Activated effector memory CD4-positive, alpha-beta T cell treated with anti-CD3 and anti-CD28 coated beads, Interleukin-2, amount 50 U/mL, for 16 hours (primary cell): ENCODE measurements around the gene PACS2.
"Not testable (repeated sequence)": the region's sequence is repeated elsewhere in the genome, so short reads cannot be mapped to it uniquely, and the experiment has no call there.

ENCODE experiments used
- DNase-seq: peaks from one replicate; pipeline ENCODE4 v3.0.0-alpha.2; 2020

The PACS2 gene

GRCh38 chr14:105316968-105317510 is 2.5 kb downstream of the PACS2 start:
- no peak for DNase-seq

GRCh38 chr14:105317546-105317945 is 3.0 kb downstream of the PACS2 start:
- no peak for DNase-seq

GRCh38 chr14:105322791-105323556 is 8.4 kb downstream of the PACS2 start:
- DNase-seq, result no peak

GRCh38 chr14:105323663-105324062 is 9.1 kb downstream of the PACS2 start:
- no peak for DNase-seq

- DNase-seq, result no peak
Observed at GRCh38 chr14:105324080-105324778, 9.7 kb downstream of the PACS2 start.

- DNase-seq, result no peak
Observed at GRCh38 chr14:105324871-105325270, 10.3 kb downstream of the PACS2 start.

GRCh38 chr14:105325303-105325702 is 10.8 kb downstream of the PACS2 start:
- DNase-seq, result no peak

- no peak for DNase-seq
Observed at GRCh38 chr14:105325716-105326567, 11.4 kb downstream of the PACS2 start.

- DNase-seq, result no peak
Observed at GRCh38 chr14:105326568-105326867, 12.0 kb downstream of the PACS2 start.

GRCh38 chr14:105326891-105327694 is 12.5 kb downstream of the PACS2 start:
- DNase-seq, result no peak

- DNase-seq, result not testable (repeated sequence)
Observed at GRCh38 chr14:105327695-105328045, 13.1 kb downstream of the PACS2 start.

- DNase-seq, result no peak
Observed at GRCh38 chr14:105328070-105328677, 13.6 kb downstream of the PACS2 start.

- DNase-seq, result no peak
Observed at GRCh38 chr14:105328678-105329390, 14.3 kb downstream of the PACS2 start.

- DNase-seq, result no peak
Observed at GRCh38 chr14:105329411-105330150, 15.0 kb downstream of the PACS2 start.

GRCh38 chr14:105330491-105330895 is 15.9 kb downstream of the PACS2 start:
- no peak for DNase-seq

GRCh38 chr14:105331575-105332349 is 17.2 kb downstream of the PACS2 start:
- no peak for DNase-seq

GRCh38 chr14:105332350-105332874 is 17.9 kb downstream of the PACS2 start:
- no peak for DNase-seq

- no peak for DNase-seq
Observed at GRCh38 chr14:105333020-105333490, 18.5 kb downstream of the PACS2 start.

- DNase-seq, result no peak
Observed at GRCh38 chr14:105333613-105334364, 19.2 kb downstream of the PACS2 start.
